ENCODE data around the gene LMO7.

LMO7 gene

GRCh38 chr13:75906315-75906714 is 270.2 kb downstream of the LMO7 start:
- no peak for DNase-seq

- DNase-seq: no peak
Observed at GRCh38 chr13:75907044-75907443, 270.9 kb downstream of the LMO7 start.

GRCh38 chr13:75908141-75908540 is 272.0 kb downstream of the LMO7 start:
- no peak for DNase-seq
